Skin epidermis (tissue), 12 donors: ENCODE data around the gene S100A7A.
A peak's percentile ranks its signal among the peaks of the same experiment; 100 is the strongest.
"Not testable (repeated sequence)": the region's sequence is repeated elsewhere in the genome, so short reads cannot be mapped to it uniquely, and the experiment has no call there.

Source experiments
- H3K27ac ChIP-seq, 21 experiments: fragments of 200-600 bp; sonication (generic) in 11 of 21; one replicate each; pipeline ENCODE4 v1.5.0; 2020; ENCODE audit warnings: mild to moderate bottlenecking in 3 of 21, inconsistent platforms in 2 of 21, moderate library complexity in 2 of 21
- H3K4me3 ChIP-seq, 7 experiments: fragments of 200-600 bp; sonication (generic) in 2 of 7; one replicate each; pipeline ENCODE4 v1.5.0; 2020; ENCODE audit warnings: inconsistent platforms in 2 of 7, mild to moderate bottlenecking in 2 of 7, moderate library complexity in 1 of 7

Gene S100A7A

DNA sequence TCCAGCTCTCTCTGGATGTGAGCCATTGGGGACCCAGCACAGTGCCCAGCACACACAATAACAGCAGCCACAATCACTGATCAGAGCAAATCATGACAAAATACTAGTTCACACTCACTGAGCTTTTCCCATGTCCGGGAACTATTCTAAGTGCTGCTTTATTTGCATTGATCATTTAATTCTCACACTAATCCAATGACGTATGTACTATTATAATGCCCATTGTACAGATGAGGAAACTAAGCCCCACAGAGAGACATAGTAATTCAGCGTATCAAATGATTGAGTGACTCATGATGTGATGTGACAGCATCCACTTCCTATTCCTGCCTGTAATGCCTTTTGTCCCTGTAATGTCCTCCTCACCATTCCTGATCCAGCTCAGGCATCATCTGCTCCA, 23.5 kb upstream of the S100A7A start:
- H3K4me3 ChIP-seq: no peak overlapping the region
- peak overlapping the region in 4 of 21 experiments; percentile 18 to 54 (median 39) for H3K27ac ChIP-seq

DNA sequence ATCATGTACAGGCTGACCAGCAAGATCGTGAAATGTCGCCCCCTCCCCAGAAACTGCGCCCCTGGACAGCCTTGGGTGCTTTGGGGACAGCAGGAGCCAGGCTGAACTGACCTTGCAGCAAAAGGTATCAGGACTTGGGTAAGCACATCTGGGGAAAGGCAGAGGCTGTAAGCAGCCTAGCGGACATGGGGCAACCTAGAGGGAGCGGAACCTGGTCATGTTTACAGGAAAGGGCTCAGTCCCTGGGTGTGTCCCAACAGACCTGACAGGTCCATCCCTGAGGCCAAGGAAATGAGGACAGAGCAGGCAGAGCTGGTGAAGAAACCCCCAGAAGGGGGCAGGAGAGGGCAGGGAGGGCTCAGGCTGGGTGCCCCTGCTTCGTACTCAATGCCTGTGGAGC, 22.4 kb upstream of the S100A7A start:
- Histone ChIP-seq H3K4me3 (no peak overlapping the region), H3K27ac (peak overlapping the region in 4 of 21 experiments; percentile 14 to 54 (median 33))

DNA sequence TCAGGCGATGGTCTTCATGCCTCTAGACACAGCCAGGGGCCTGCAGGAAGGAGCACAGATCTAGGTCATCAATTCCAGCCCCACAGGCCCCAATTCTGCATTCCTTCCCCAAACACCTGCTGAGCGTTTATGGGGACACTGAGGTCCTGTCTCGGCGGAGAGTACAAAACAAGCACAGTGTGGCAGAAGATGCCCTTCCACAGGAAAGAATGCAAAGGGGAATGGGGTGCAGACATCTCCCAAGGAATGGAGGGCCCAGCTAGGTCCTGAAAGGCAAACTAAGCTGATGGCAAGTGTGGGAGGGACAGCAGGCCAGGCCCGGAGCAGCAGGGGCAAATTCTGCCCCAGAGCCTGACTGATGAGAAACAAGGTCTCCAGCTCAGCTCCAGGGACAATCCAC, 21.9 kb upstream of the S100A7A start:
- Histone ChIP-seq H3K4me3 (no peak overlapping the region), H3K27ac (peak overlapping the region in 3 of 21 experiments; percentile 14 to 48 (median 33))

DNA sequence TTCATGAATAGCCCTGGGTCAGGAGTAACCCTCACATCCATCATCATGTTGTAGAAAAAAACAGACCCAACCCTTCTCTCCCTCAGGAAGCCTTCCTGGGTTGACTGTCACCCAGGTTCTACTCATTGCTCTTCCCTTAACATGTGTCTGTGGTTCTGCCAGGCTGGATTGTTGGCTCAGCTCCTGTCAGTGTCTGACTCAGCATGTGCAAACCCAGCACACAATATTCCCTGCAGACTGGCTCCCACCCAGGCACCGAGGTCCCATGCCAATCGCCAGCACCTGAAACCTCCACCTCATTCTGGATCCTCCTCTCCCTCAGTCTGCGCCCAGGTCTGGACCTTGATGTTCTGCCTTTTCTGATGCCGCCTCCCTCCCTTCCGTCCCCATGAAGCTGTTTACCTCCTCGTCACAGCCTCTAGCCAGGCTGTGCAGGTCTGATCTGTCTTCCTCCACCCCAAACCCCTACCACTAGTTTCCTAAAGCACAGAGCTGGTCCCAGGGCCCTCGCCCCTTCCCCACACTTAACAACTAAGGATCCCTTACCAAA, 21.1 kb upstream of the S100A7A start:
- Histone ChIP-seq H3K27ac (peak overlapping the region in 2 of 21 experiments; percentile 14 to 32), H3K4me3 (no peak overlapping the region)

DNA sequence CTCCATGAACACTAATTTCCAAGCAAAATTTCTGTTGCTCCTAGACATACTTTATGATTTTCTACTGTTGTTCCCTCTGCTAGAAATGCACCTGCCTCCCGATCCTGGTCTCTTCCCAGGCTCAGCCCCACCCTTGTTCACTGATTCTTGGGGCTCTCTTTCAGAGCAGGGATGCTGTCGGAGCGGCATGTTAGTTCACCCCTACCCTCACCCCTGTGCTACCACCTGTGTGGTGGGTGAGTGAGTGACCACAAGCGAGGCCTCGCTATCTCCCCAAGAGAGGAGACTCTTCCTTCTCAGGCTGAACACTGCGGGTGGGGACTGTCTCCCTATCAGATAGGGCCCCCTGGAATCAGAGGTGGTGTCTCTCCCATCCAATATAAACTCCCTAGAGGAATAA, 20.5 kb upstream of the S100A7A start:
- Histone ChIP-seq H3K4me3 (no peak overlapping the region), H3K27ac (peak overlapping the region in 2 of 21 experiments; percentile 14 to 32)

DNA sequence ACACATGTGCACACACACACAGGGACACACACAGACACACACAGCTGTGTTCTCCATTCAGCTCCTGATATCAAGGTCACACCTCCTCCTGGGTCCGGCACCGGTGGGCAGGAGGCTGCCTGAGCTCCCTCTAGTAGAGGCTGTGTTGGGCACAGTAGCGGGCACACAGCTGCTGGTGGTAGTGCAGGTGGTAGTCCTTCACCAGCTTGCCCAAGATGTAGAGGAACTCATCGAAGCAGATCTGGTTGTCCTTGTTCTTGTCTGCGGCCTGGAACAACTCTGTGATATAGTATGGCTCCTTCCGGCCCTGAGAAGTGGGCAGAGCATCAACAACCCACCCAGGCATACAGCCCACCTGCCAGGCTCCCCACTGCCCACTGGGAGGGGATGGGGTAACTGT, 19.9 kb upstream of the S100A7A start:
- Histone ChIP-seq H3K4me3 (no peak overlapping the region), H3K27ac (no peak overlapping the region)

DNA sequence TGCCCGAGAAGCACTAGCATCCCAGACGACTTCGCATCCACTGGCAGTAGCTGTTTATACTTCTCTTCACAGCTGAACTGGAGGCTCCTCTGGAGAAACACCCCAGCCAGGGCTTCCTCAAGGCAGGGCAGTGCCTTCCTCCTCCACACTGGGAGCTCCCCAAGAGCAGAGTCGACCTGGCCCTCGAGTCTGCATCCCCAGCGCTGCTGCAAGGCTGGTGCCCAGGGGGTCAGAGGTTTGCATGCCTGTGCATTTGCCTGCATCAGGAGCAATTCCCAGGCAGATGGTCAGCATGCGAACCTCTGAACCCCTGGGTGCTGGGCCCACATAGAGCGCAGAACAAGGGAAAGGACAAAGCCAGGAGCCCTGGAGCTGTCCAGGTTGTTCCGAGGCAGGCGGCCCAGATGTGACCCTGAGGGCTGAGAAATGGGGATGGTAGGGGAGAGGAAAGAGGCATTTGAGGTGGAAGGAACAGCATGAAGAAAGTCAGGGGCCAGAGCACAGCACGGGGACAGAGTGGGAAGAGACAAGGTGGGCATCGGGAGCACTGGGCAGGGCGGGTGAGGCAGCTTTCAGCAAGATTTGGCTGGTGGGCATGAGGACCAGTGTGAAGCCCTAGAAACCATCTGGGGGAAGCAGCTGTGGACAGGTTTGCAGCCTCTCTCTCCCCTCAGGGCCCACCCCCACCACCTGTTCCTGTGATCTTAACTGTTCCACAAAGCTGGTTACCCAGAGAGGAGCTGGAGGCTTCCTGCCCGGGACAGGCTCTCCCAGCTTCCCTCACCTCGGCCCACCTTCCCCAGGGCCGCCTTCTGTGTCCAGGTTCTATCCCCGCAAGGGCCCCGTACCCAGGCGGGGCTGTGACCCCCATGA, 19.0 kb upstream of the S100A7A start:
- H3K4me3 ChIP-seq: no peak overlapping the region
- H3K27ac ChIP-seq: no peak overlapping the region

DNA sequence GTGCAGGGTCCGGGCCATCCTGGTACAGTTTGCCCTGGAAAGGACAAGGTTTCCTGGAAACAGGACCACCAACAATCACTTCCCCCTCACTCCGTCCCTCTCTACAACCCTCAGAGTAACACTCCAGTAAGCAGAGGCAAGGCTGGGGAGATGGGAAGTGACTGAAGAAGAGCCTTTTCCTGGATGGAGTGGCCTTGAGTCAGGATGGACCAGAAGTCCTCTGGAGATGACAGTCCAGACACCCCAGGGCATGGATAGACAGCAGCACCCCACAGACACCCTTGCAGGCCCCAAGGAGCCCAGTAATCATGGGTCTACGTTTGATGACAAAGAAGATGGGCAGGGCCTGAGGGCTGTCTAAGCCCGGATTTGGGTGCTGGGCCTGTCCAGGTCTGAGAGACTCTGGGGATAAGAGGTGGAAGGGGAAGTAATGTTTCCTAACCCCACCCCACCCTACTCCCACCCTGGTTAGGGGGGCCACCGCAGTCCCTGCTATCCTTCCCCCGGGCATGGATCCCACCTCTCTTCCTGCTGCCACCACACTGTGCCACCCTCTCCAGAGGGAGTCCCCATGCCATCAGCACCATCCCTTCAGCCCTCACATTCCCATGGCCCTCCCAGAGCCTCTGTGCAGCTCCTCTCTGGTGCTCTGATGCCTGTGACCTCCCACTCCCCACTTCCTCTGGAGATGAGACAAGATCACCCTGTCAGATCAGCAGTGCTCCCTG, 18.2 kb upstream of the S100A7A start:
- Histone ChIP-seq H3K27ac (no peak overlapping the region), H3K4me3 (no peak overlapping the region)

DNA sequence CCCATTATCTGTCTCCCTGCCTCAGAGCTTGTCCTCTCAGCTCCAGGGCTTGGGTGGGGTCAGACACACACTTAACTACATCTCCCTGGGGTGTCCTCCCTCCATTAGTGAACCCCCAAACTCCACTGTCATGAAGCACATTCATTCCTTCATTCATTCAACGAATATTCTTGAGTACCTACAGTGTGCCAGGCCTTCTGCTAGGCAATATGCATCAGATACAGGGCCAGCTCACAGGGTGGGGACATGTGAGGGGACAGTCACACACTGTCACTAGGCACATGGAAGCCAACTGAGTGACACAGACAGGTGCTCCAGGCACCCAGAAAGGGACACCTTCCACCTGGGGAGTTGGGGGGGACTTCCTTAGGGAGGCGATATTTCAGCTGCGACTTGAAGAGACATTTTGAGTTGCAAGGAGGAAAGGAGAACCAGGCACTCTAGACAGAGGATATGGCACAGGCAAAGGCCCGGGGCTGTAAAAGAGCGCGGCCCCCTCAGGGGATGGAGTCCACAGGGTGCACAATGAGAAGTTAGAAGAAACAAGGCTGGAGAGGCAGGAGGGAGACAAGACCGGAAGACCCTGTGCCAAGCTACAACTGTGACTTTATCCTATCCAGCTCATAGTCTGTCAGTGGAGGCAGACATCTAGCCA, 16.8 kb upstream of the S100A7A start:
- Histone ChIP-seq H3K4me3 (no peak overlapping the region), H3K27ac (no peak overlapping the region)

DNA sequence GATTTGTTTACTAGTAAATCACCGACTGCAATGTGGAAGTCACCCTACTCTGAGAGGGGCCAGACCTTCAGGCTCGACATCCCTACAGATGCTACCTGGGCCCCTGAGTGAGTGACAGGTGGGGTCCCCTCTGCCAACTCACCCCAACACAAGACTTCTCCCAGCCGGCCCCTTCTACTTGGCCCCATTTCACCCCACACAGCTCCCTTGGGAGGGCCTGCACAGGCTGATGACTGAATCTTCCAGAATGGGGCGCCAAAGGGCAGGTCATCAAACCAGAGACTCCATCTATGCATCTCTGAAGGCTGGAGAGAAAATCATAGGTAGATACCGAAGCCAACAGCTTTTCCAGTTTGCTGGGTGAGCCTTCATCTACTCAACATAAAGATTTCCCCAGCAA, 16.1 kb upstream of the S100A7A start:
- Histone ChIP-seq H3K27ac (no peak overlapping the region), H3K4me3 (no peak overlapping the region)

DNA sequence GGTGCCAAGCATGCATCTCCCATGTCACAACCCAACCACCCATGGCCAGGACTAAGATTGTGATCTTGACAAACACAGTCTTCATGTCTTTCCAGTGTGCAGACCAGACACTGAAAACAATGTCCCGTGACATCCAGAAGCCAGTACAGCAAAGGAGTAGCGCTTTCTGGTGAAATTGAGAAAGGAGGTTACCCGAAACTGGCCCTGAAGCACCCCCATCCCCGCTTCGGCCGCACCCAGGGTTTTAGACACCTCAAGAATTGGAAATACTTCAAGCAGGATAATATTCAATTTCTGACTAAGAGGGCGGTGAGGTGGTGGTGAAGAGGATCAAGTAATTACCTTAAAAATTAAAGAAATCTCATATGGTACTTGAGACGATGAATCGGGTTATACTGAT, 14.9 kb upstream of the S100A7A start:
- Histone ChIP-seq H3K27ac (no peak overlapping the region), H3K4me3 (no peak overlapping the region)

DNA sequence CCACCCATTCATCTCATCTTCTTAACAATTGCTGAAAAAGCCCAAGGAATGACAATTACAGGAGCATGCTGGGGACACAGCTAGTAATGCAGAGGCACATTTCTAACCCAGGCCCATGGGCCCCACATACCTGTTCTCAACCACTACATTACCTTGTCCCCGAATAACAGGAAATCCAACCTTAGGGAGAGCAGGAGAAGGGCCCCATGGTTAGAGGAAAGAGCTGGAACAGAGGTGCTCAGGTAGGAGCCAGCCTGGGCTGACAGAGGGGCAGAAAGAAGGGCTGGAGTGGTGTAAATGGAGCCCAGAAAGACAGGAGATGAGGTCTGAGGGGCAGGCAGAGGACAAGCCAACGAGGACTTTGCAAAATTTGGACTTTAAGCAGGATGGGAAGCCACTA, 14.1 kb upstream of the S100A7A start:
- H3K4me3 ChIP-seq: no peak overlapping the region
- H3K27ac ChIP-seq: no peak overlapping the region

DNA sequence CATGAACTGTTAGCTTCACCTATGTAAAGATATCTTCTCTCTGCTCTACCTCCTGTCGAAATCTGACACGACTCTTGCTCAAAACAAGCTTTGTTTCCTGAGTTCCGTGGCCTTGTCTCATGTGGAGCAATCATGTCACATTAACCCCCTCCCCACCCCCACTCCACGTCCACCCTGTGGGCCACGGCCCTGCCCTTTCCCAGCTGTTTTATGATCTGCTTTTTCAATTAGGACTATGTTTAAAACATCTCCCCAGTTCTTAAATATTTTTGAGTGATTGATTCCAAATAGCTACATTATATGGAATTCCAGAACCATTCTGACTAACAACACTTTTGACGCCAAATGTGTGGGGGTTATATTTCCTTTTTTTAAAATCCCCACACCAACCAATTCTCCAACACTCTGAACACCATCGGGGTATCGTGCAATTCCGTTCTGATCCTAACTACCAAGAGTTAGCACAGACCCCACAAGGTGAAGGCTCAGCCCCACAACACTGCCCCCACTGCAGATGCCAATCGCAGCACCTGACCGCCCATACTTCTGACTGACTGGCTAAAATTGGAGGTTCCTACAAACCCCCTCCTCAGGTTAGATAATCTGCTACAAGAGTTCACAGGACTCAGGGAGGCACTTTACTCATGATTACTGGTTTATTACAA, 12.8 kb upstream of the S100A7A start:
- H3K4me3 ChIP-seq: no peak overlapping the region
- no peak overlapping the region for H3K27ac ChIP-seq

DNA sequence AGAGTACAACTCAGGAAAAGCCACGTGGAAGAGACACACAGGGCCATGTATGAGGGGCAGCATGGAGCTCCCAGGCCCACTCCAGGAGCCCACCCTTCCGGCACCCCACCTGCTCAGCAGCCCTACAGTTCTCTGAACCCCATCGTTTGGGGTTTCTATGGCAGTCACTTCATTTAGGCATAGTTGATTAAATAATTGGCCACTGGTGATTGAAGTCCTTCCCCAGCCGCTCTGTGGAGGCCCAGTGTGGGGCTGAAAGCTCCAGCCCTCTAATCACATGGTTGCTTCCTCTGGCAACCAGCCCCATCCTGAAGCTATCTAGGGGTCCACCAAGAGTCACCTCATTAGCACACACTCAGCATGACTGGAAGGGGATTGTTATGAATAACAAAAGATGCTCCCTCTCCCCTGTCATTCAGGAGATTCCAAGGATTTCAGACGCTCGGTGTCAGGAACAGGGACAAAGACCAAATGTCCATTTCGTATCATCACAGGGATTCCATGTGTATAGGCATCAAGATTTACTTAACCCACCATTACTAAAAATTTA, 12.2 kb upstream of the S100A7A start:
- H3K27ac ChIP-seq: no peak overlapping the region
- no peak overlapping the region for H3K4me3 ChIP-seq

DNA sequence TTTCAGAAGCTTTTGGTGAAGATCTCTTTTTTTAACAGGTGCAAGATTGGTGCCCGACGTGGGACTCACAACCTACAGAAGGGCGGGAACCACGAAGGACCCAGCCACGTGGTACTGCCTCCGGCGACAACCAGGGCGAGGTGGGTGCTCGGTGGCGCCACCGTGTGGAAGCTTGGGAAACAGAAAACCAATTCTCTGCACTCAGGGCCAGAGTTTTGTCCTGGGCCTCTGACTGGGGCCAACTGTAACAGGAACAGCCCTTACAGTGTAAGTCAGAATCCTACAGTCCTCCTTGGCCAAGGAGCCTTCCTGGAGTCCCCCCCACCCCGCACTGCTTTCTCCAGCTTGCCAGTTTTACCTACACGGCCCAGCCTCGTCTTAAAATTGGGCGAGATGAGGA, 11.6 kb upstream of the S100A7A start:
- Histone ChIP-seq H3K27ac (no peak overlapping the region), H3K4me3 (no peak overlapping the region)

DNA sequence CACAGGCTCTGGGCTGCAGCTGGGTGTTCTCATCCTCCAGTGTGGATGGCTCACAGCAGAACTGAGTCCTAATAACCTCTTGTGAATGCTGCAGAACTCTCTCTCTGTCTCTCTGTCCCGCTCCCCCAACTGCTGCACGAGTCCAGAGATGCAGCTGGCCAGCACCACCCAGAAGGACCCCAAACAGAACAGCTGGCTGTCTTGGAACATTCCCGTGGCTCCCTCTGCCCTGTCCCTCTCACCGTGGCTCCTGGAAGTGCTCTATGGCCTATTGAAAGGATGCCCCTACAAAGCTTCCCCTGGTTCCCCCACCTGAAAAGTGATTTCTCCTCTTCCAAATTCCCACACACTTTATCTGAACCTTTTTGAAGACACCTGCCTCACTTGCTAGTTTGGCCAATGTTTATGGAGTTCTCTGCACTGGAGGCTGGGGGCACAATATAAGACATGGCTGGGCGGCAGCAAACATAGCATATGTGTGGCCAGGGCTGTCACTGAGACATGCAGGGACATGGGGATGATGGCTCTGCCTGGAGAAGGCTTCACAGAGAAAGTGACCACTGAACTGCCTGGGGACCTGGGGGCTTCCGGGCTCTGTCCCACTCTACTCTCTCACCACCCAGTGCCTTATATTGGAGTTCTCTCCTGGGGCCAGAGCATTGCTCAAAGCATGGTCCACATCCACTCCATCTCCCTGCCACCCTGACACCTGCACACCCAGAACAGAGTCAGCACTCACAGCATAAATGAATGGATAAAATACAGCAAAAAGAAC, 10.3 kb upstream of the S100A7A start:
- not testable (repeated sequence) for H3K27ac ChIP-seq, H3K4me3 ChIP-seq

DNA sequence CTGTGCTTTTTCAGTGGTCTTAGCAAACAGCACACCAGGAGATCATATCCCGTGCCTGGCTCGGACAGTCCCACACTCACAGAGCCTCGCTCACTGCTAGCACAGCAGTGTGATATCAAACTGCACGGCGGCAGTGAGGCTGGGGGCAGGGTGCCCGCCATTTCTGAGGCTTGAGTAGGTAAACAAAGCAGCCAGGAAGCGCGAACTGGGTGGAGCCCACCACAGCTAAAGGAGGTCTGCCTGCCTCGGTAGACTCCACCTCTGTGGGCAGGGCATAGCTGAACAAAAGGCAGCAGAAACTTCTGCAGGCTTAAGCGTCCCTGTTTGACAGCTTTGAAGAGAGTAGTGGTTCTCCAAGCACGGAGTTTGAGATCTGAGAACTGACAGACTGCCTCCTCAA, 9.0 kb upstream of the S100A7A start:
- not testable (repeated sequence) for H3K4me3 ChIP-seq, H3K27ac ChIP-seq

DNA sequence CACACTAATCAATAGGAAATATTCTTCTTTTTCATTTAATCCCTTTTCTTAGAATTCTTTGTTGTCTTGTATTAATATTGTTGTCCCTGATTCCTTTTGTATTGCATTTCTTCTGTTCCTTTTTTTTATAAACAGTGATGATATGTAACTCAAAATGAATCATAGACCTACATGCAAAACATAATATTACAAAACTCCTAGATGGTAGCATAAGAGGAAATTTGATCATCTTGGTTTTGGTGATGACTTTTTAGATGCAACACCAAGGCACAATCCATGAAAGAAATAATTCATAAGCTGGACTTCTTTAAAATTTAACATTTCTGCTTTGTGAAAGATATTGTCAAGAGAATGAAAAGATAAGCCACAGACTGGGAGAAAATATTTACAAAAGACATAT, 2.4 kb upstream of the S100A7A start:
- H3K4me3 ChIP-seq, H3K27ac ChIP-seq: not testable (repeated sequence)
